ENCODE measurements around the gene ACTL10. TPM values are rescaled to one million over a fixed set of nuclear protein-coding genes. Genes with fewer than 3 reads are reported as not detected.

ACTL10 gene
- total and polyA plus RNA-seq, 7 donors, result 0.54 to 4.5 (median 0.66) TPM

- intact Hi-C loops (cut with DNase I), result no loop called here
- no peaks in the 10 kb centered on the region for H3K27me3 ChIP-seq
- peaks cover 0 to 7% (median 7%) of the 10 kb centered on the region in 4 donors for H3K4me1 ChIP-seq
- no peak for TF ChIP-seq CTCF (IDR thresholded peaks at IDR 0.05)
- TF ChIP-seq POLR2AphosphoS5 (IDR thresholded peaks at IDR 0.05), result no peak
- no peak for TF ChIP-seq POLR2A (IDR thresholded peaks at IDR 0.05)
- no peak for TF ChIP-seq EP300 (IDR thresholded peaks at IDR 0.05)
- DNase-seq, result no peak
- no peaks in the 10 kb centered on the region for H3K9me3 ChIP-seq
- WGBS, 2 donors, result 91 to 92% methylated on average over 11 of the region's 11 CpGs
- H3K4me3 ChIP-seq, result no peak overlapping the region
- no peak overlapping the region for H3K27ac ChIP-seq
- peaks cover 4 to 43% (median 12%) of the 10 kb centered on the region in 4 donors for H3K36me3 ChIP-seq
Observed at GRCh38 chr20:33707668-33708067, 40.9 kb downstream of the ACTL10 start.

- Histone ChIP-seq H3K4me3 (no peak overlapping the region), H3K27ac (no peak overlapping the region), H3K4me1 (no peaks in the 10 kb centered on the region), H3K36me3 (peaks cover 11 to 60% (median 20%) of the 10 kb centered on the region in 4 donors), H3K9me3 (no peaks in the 10 kb centered on the region), H3K27me3 (no peaks in the 10 kb centered on the region)
- intact Hi-C loops (cut with DNase I), result no loop called here
- no peak for DNase-seq
- TF ChIP-seq CTCF (IDR thresholded peaks at IDR 0.05) (no peak), POLR2A (IDR thresholded peaks at IDR 0.05) (no peak), POLR2AphosphoS5 (IDR thresholded peaks at IDR 0.05) (no peak), EP300 (IDR thresholded peaks at IDR 0.05) (no peak)
- WGBS, 2 donors, result 67 to 82% methylated on average over 2 of the region's 2 CpGs
Observed at GRCh38 chr20:33709398-33709797, 42.7 kb downstream of the ACTL10 start.

- no peak overlapping the region for H3K27ac ChIP-seq
- peaks cover 11 to 65% (median 20%) of the 10 kb centered on the region in 4 donors for H3K36me3 ChIP-seq
- no peak for DNase-seq
- H3K27me3 ChIP-seq, result no peaks in the 10 kb centered on the region
- intact Hi-C loops (cut with DNase I), result no loop called here
- H3K4me1 ChIP-seq, result no peaks in the 10 kb centered on the region
- H3K9me3 ChIP-seq, result no peaks in the 10 kb centered on the region
- TF ChIP-seq POLR2A (IDR thresholded peaks at IDR 0.05) (no peak), POLR2AphosphoS5 (IDR thresholded peaks at IDR 0.05) (no peak), CTCF (IDR thresholded peaks at IDR 0.05) (no peak), EP300 (IDR thresholded peaks at IDR 0.05) (no peak)
- WGBS, 2 donors, result 74 to 82% methylated on average over 16 of the region's 16 CpGs
- no peak overlapping the region for H3K4me3 ChIP-seq
Observed at GRCh38 chr20:33709905-33710541, 43.3 kb downstream of the ACTL10 start.

- 67 to 72% methylated on average over 14 of the region's 14 CpGs for WGBS, 2 donors
- H3K4me3 ChIP-seq, result no peak overlapping the region
- H3K9me3 ChIP-seq, result no peaks in the 10 kb centered on the region
- H3K27ac ChIP-seq, result no peak overlapping the region
- no peaks in the 10 kb centered on the region for H3K27me3 ChIP-seq
- no peaks in the 10 kb centered on the region for H3K4me1 ChIP-seq
- intact Hi-C loops (cut with DNase I), result no loop called here
- peaks cover 11 to 65% (median 20%) of the 10 kb centered on the region in 4 donors for H3K36me3 ChIP-seq
- DNase-seq, result no peak
- TF ChIP-seq POLR2AphosphoS5 (IDR thresholded peaks at IDR 0.05), result no peak
- no peak for TF ChIP-seq POLR2A (IDR thresholded peaks at IDR 0.05)
- no peak for TF ChIP-seq CTCF (IDR thresholded peaks at IDR 0.05)
- no peak for TF ChIP-seq EP300 (IDR thresholded peaks at IDR 0.05)
Observed at GRCh38 chr20:33710681-33711445, 44.1 kb downstream of the ACTL10 start.

Data from sigmoid colon (tissue), 7 donors.